Mucosa of descending colon (tissue), 3 donors: Measurements from ENCODE around the gene LTA4H. TPM values are rescaled to one million over a fixed set of nuclear protein-coding genes. Genes with fewer than 3 reads are reported as not detected.

Experiments
- ATAC-seq: fragments of 200-7000 bp; cut with Tn5 transposase; one replicate; pipeline ENCODE4 v1.9.1; 2020; ENCODE audit warnings: mild to moderate bottlenecking, moderate library complexity
- DNase-seq, 3 donors: peaks; one replicate each; pipeline ENCODE4 v3.0.0-alpha.2; 2020
- H3K36me3 ChIP-seq: fragments of 200-600 bp; one replicate; pipeline ENCODE4 v1.8.0; 2021; ENCODE audit warnings: low read depth, mild to moderate bottlenecking
- H3K4me1 ChIP-seq: fragments of 200-600 bp; one replicate; pipeline ENCODE4 v1.8.0; 2021; ENCODE audit warnings: low read depth, mild to moderate bottlenecking
- H3K4me3 ChIP-seq: fragments of 200-600 bp; one replicate; pipeline ENCODE4 v1.8.0; 2021; ENCODE audit warnings: mild to moderate bottlenecking
- H3K9me3 ChIP-seq: fragments of 200-600 bp; one replicate; pipeline ENCODE4 v1.8.0; 2021; ENCODE audit warnings: mild to moderate bottlenecking
- CTCF ChIP-seq: fragments of 200-600 bp; IDR thresholded peaks from one replicate; pipeline ENCODE4 v1.8.0; 2022; ENCODE audit warnings: antibody characterized with exemption, mild to moderate bottlenecking
- intact Hi-C, 2 donors: fragments of 100-400 bp; cut with DNase I in 1 of 2; cut with micrococcal nuclease in 1 of 2; formaldehyde crosslinking; loops; one replicate each; pipeline versions ENCODE4 v1.11.0 to v1.11.1; 2022; cut with DNase I, micrococcal nuclease
- total RNA-seq, 3 donors: library from RNA; stranded (reverse); fragmentation: NEBNext Ultra II Directional in 2 of 3; extraction: Animal tissue kit (Norgen Biotek cat#: 25700) in 2 of 3; gene quantifications; one replicate each; pipeline versions ENCODE4 v1.2.1 to v1.2.4, GENCODE V29; 2021 to 2023
- donor health status: DM: no; HTN: no; CAD: no; lungs with moderate emphysema.
- donor health status: DM: no; HTN: no; CAD: no.
- donor health status: DM: no; HTN: yes; CAD: no.

Gene LTA4H
- total RNA-seq, 3 donors from 2014 or later: 52.8 to 68.2 (median 56.9) TPM

GRCh38 chr12:95951515-95951914 is 83.9 kb downstream of the LTA4H start:
- TF ChIP-seq CTCF: no peak
- H3K4me1 ChIP-seq: no peaks in the 10 kb centered on the region
- H3K36me3 ChIP-seq: no peaks in the 10 kb centered on the region
- no peak overlapping the region for H3K4me3 ChIP-seq
- ATAC-seq (no peak), DNase-seq (no peak)
- no peaks in the 10 kb centered on the region for H3K9me3 ChIP-seq
- intact Hi-C loops: no loop called here

Other genes with a start within 250 kb of the LTA4H start
- 10 to 100 TPM; 15.9 to 34.7 (median 19.8) TPM for gene NTN4, start 244.8 kb downstream of the LTA4H start, total RNA-seq
- 10 to 100 TPM; 12.2 to 21.5 (median 13.7) TPM for gene SNRPF, start 176.6 kb downstream of the LTA4H start, total RNA-seq
- gene CCDC38, start 93.0 kb downstream of the LTA4H start, total RNA-seq: not detected
- gene AMDHD1, start 92.3 kb downstream of the LTA4H start, total RNA-seq: under 1 TPM in 2 of 3 donors, not detected in 1; 0.35 to 0.41 TPM
- gene HAL, start 39.2 kb downstream of the LTA4H start, total RNA-seq: 1 to 10 TPM; 1.0 to 1.8 (median 1.5) TPM
- gene ELK3, start 158.8 kb upstream of the LTA4H start, total RNA-seq: 10 to 100 TPM in 2 of 3 donors, 1 to 10 TPM in 1; 7.6 to 17.2 (median 12.0) TPM